GM08714 (cell line): Measurements from ENCODE around the gene TNNC1.

Source experiments
- H3K4me3 ChIP-seq: fragments of 200-500 bp; sonication (Bioruptor generic); 2 replicates; pipeline ENCODE4 v1.5.1; 2014; ENCODE audit warnings: mild to moderate bottlenecking, low read length, inconsistent platforms
- ZNF274 ChIP-seq: IDR thresholded peaks from 2 replicates; pipeline ENCODE4 v1.6.1; 2012; ENCODE audit warnings: mild to moderate bottlenecking, low read depth, low read length

The TNNC1 gene

DNA sequence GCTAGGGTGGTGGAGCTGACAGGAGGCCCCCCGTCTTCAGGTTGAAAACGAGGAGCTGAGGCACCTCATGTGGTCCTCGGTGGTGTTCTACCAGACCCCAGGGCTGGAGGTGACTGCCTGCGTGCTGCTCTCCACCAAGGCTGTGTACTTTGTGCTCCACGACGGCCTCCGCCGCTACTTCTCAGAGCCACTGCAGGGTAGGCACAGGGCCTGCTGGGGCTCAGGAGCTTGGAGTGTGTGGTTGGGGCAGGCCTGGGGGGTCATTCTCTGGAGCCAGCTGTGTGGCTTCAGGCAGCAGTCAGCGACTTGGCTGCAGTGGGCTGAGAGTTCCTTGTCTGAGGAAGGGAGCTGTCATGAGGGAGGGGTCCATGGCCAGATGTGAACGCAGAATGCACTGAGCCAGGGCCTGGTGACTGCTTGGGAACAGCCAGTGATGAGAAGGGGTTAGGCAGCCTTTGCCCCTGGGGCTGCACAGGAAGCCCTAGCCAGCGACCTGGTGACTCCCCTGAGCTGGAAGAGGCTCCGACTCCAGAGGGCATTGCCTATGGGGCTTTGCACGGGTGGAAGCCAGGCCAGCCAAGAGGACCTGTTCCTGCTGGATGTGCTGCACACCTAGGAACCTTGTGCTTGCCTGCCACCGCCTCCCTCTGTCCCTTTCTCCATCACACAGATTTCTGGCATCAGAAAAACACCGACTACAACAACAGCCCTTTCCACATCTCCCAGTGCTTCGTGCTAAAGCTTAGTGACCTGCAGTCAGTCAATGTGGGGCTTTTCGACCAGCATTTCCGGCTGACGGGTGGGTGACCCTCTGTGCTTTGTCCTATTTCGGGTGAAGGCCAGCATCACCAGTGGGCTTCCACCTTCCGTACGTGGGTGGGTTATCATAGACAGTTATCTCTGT, 36.4 kb upstream of the TNNC1 start:
- H3K4me3 ChIP-seq, result no peak overlapping the region
- TF ChIP-seq ZNF274, result no peak

DNA sequence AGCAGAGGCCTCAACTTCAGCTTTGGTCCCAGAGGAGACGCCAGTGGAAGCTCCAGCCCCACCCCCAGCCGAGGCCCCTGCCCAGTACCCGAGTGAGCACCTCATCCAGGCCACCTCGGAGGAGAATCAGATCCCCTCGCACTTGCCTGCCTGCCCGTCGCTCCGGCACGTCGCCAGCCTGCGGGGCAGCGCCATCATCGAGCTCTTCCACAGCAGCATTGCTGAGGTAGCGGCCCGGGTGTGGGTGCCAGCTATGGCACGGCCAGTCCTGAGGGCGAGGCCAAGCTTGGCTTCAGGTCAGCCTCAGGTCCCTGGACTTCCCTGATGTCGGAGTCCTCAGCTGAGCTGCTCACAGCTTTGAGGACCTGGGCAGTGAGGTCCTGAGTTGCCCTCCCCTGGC, 35.6 kb upstream of the TNNC1 start:
- H3K4me3 ChIP-seq, result no peak overlapping the region
- TF ChIP-seq ZNF274, result no peak

DNA sequence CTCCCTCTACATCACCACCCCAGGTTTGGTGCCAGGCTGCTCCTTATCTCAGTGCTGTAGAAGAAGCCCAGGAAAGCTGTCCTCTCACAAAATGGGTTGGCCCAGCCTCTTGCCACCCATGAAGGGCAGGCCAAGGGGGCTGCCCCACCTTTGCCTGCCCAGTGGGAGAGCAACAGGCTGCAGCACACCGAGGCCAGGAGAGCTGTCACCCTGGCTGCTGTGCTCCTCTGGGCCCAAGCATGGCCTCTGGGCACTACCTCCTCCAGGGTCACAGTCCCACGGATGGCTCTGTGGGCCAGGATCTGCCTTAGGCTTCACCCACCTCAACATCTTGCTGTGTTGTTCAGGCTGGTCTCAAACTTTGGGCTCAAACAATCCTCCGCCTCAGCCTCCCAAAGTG, 34.9 kb upstream of the TNNC1 start:
- no peak overlapping the region for H3K4me3 ChIP-seq
- TF ChIP-seq ZNF274, result no peak

DNA sequence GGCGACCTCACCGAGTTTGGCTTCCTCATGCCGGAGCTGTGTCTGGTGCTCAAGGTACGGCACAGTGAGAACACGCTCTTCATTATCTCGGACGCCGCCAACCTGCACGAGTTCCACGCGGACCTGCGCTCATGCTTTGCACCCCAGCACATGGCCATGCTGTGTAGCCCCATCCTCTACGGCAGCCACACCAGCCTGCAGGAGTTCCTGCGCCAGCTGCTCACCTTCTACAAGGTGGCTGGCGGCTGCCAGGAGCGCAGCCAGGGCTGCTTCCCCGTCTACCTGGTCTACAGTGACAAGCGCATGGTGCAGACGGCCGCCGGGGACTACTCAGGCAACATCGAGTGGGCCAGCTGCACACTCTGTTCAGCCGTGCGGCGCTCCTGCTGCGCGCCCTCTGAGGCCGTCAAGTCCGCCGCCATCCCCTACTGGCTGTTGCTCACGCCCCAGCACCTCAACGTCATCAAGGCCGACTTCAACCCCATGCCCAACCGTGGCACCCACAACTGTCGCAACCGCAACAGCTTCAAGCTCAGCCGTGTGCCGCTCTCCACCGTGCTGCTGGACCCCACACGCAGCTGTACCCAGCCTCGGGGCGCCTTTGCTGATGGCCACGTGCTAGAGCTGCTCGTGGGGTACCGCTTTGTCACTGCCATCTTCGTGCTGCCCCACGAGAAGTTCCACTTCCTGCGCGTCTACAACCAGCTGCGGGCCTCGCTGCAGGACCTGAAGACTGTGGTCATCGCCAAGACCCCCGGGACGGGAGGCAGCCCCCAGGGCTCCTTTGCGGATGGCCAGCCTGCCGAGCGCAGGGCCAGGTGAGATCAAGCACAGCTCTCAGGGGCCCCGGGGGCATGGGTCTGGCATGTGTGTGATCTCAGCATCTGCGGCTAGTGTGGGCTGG, 34.2 kb upstream of the TNNC1 start:
- no peak for TF ChIP-seq ZNF274
- H3K4me3 ChIP-seq, result no peak overlapping the region

DNA sequence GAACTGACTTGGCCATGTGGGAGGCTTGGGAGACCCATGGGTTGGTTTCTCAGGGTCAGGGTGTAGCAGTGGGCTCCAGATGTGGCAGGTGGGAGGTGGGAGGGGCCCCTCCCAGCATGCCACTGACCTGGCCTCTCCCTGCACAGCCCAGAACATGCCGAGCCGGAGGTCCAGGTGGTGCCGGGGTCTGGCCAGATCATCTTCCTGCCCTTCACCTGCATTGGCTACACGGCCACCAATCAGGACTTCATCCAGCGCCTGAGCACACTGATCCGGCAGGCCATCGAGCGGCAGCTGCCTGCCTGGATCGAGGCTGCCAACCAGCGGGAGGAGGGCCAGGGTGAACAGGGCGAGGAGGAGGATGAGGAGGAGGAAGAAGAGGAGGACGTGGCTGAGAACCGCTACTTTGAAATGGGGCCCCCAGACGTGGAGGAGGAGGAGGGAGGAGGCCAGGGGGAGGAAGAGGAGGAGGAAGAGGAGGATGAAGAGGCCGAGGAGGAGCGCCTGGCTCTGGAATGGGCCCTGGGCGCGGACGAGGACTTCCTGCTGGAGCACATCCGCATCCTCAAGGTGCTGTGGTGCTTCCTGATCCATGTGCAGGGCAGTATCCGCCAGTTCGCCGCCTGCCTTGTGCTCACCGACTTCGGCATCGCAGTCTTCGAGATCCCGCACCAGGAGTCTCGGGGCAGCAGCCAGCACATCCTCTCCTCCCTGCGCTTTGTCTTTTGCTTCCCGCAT, 33.4 kb upstream of the TNNC1 start:
- no peak overlapping the region for H3K4me3 ChIP-seq
- no peak for TF ChIP-seq ZNF274

DNA sequence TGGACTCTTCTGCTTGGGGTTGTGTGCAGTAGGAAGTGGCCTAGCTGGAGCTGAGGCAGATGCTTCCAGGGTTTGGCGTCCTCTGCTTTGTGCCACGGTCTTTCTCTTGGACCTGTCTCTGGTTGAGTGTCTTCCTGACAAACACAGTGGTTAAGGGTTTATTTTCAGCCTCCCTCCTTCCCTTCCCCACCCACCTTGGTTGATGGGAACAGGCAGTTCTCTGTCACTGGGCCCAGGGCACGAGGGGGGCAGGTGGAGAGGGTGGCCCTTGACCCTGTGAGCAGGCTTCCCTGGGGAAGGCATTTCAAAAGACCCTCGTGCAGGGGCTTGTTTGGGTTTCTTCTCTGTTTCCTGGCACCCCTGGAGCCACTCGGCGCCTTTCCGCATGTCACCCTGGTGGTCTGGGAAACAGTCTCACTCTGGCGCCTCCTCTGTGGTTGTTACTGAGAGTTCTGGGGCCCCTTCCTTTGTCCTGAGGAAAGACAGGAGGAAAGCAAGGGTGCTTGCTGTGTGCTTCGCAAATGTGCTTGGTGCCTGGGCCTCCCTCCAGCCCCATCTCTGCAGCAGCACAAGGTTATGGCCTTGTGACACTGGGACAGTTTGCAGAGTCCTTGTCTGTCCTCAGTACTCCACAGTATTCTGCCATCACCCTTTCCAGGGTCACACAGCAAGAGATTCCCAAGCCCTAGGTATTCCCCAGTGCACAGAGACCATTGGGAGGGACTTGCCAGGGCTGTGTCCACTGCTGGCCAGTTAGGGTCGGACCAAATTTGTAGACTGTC, 31.0 kb upstream of the TNNC1 start:
- H3K4me3 ChIP-seq, result no peak overlapping the region
- no peak for TF ChIP-seq ZNF274

DNA sequence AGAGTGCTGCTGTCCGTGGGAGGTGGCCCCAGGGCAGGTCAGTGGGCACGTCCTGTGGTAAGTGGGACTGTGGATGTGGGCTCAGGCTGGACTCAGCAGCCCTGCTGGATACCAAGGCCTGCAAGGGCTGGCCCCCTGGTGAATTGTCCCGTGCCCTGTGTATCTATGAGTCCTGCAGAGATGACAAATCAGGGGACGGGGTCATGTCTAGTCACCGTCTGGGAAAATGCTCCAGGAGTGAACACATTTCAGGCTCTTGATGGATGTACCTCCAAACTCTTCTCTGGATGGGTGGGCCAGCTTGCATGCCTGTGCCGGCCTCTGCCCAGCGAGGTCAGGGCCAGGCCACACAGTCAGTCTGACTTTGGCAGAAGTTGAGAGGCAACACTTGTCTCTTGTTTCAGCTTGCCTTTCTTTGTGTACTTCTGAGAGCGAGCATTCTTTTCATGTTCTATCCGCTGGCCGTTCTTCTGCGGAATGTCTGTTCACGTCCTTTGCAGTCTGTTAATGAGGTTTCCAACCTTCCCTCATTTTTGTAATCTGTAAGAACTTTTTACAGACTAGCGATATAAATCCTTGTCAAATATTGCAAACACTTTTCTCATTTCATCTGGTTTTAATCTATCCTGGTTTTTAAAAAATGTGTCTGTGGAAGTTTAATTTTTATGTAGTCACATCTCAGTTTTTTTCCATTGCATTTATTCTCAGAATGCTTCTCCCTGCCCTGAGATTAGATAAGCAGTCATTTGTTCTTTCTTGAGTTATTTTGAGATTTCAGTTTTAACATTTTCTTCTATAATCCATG, 29.9 kb upstream of the TNNC1 start:
- H3K4me3 ChIP-seq, result no peak overlapping the region
- no peak for TF ChIP-seq ZNF274

DNA sequence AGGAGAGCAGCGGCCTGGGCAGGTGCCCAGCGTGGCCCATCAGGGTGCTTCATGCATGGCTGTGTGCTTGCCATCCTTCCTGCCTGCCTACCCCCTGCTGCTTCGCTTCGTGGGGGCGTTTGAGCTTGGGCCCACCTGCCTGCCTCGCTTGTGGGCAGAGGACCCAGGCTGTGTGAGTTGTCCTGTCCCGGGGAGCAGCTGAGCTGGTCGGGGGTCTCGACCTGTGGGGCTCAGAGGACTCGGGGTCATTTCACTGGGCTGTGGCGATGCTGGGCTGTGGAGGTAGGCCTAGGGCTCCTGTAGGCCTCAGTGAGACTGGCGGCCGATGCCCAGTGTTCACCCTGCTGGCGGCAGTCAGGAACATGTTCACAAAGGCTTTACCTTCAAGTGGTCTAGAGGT, 29.2 kb upstream of the TNNC1 start:
- no peak for TF ChIP-seq ZNF274
- H3K4me3 ChIP-seq, result no peak overlapping the region

DNA sequence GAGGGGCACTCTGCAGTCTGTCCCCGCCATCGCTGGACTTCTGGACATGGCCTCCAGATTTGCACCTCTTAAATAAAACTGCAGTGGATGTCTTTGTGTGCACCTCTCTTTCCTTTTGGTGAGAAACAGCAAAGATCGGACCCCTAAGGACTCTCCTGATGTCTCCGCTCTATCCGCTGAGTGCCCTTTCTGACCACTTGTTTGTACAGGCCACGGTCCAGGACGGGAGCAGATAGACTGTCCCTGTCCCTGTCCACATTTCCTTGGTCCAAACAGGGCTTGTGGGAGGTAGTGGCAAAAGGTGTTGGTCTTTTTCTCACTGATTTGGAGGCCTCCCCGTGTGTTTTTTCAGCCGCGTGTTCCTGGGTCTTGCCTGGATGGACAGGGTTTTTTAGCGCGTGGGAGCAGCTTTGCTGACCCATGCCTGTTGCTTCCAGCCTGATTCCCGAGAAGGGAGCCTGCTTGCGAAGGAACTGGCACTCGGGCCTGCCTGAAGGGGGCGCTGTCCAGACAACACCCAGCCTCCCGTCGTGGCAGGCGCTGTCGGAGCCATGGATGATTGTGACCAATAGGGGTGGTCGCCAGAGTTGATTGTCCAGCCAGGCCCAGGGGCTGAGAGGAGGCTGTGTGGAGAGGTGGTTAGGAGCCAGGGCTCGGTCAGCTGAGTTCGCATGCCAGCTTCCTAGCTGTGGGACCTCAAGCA, 28.1 kb upstream of the TNNC1 start:
- no peak for TF ChIP-seq ZNF274

DNA sequence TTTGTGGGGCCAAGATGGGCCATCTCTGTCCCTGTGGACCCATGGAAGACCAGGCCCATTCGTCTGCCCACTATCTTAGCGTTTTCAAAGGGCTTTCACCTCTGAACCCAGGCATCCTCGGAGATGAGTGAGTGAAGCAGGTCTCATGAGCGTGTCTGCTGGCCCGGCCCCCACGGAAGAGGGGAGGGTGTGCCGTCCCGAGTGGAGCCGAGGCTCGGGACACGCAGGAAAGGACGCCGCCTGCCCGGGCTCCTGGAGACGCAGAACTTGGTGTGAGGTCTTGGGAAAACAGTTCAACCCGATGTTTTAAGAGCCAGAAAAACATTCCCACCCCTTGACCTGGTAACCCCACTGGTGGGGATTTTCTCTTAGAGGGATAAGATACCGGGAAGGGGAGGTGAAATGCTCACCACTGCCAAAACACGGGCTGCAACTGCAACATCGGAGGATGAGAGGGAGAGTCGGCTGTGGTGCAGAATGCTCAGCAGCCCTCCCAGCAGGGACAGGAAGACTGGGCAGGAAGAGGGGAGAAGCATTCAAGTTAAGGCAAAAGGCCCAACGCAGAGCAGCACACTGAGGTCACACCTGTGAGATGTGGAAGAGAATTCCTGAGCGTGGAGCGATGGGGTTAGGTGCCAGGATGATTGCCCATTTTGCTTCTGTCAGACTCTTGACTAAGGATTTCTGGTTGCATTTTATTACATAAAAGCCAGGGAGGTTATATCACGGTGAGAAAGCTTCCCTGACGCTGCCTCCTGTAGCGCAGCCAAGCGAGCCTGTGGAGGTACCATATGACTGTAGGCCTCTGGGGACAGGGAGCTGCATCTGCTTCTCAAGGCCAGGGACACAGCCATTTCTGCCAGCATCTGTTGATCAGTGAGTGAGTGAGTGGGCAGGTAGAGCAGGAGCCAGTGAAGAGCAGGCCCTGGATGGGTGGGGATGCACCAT, 27.2 kb upstream of the TNNC1 start:
- TF ChIP-seq ZNF274, result no peak
- H3K4me3 ChIP-seq, result no peak overlapping the region

More for the DNA sequence above, 28.1 kb upstream of the TNNC1 start:
- H3K4me3 ChIP-seq, result no peak overlapping the region
